ENCODE results near the gene MVD. TPM values are rescaled to one million over a fixed set of nuclear protein-coding genes. Genes with fewer than 3 reads are reported as not detected.

Gene MVD
- total RNA-seq, 1 donor from 2014 or later: 25.3 TPM

DNA sequence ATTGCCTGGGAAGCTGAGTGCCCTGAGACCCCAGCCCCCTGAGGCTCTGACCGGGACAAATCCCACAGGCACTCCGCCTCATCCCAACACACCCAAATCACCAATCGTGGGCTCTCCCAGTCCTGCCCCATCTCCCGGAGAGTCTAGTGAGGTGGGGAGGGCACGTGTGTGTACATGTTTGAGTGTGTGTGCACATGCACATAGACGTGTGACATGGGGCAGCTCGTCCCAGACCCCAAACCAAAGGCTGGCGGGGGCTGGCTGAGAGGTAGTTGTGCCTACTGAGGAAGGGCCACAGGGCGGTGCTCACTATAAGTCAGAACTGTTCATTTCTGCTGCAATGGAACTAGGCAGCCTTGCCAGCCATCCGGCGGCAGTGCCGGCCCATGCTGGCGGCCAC lies 14.8 kb upstream of the MVD start:
- no peak overlapping the region for H3K4me3 ChIP-seq
- H3K27me3 ChIP-seq (ENCODE audit: low read depth): peaks cover 37% of the 10 kb centered on the region
- intact Hi-C loops (cut with micrococcal nuclease): no loop called here
- TF ChIP-seq, protein P1, sequence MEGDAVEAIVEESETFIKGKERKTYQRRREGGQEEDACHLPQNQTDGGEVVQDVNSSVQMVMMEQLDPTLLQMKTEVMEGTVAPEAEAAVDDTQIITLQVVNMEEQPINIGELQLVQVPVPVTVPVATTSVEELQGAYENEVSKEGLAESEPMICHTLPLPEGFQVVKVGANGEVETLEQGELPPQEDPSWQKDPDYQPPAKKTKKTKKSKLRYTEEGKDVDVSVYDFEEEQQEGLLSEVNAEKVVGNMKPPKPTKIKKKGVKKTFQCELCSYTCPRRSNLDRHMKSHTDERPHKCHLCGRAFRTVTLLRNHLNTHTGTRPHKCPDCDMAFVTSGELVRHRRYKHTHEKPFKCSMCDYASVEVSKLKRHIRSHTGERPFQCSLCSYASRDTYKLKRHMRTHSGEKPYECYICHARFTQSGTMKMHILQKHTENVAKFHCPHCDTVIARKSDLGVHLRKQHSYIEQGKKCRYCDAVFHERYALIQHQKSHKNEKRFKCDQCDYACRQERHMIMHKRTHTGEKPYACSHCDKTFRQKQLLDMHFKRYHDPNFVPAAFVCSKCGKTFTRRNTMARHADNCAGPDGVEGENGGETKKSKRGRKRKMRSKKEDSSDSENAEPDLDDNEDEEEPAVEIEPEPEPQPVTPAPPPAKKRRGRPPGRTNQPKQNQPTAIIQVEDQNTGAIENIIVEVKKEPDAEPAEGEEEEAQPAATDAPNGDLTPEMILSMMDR (IDR thresholded peaks at IDR 0.05; ENCODE audit: borderline replicate concordance): no peak
- H3K36me3 ChIP-seq: no peaks in the 10 kb centered on the region
- no peaks in the 10 kb centered on the region for H3K9me3 ChIP-seq (replicated peaks)
- no peak for DNase-seq
- H3K4me1 ChIP-seq: peaks cover 37% of the 10 kb centered on the region
- no peak overlapping the region for H3K27ac ChIP-seq (replicated peaks)

DNA sequence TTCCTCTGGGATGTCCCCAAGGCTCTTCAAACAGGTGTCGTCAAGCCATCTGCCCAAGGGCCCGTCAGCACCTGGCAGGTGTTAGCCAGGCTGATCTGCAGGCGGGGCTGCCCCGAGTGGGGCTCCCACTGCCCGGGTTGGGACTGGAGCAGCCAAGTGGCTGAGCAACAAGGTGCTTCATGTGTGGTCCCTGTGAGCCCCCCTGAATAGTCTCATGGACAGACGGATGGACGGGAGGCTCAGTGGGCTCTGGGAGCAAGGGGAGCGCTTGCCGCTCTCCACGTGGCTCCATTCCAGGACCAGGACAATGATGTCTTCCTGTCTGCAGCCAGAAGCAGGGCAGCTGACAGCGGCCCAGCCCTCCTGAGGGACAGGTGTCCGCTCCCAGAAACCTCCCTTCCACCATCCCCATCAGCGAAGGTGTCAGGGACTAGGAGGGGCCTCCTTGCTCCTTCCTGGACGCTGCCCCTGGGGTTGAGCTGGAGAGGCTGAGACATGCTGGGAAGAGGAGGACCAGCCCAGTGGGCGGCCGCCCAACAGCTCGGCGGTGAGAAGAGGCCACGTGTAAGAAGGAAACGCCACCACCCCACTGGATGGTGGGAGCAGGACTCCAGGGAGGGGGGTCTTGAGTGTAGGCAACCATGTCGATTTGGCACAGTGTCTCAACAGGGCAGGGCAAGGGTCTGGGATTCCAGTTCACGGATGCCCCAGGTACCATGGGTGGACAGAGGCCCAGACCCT lies 13.8 kb upstream of the MVD start:
- TF ChIP-seq, protein P1 (IDR thresholded peaks at IDR 0.05; ENCODE audit: borderline replicate concordance): no peak
- Histone ChIP-seq H3K9me3 (replicated peaks) (no peaks in the 10 kb centered on the region), H3K27me3 (ENCODE audit: low read depth) (peaks cover 28% of the 10 kb centered on the region), H3K4me1 (peaks cover 48% of the 10 kb centered on the region), H3K36me3 (no peaks in the 10 kb centered on the region), H3K27ac (replicated peaks) (no peak overlapping the region), H3K4me3 (no peak overlapping the region)
- intact Hi-C loops (cut with micrococcal nuclease): no loop called here
- DNase-seq: no peak

DNA sequence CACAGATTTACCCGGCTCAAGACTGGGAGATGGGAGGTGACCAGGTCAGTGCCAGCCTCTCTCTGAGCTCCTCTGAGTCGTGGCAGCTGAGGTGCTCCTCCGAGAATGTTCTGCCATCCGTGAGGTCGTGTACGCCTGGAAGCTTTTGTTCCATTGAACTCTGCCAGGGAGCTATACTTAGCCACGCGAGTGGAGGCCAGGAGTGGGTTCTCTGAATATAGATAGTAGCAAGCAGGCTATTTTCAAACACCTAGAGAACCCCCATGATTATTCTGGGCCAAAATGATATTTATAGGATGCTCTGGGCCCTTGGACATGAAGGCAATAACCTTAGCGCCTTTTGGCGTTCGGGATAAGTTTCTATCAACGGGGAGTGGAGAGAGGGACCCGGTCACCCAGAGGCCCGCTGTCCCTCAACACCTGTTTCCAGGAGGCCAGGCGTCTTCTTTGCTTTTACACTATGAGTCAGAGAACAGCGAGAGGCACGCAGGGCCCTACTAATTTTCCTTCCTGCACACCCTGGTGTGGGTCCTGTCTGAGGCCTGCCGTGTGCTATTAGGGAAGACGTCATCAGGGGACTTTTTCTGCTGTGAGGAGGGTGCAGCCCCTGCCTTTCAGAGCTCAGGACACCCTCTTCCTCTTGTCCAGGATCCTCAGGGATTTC lies 11.0 kb upstream of the MVD start:
- Histone ChIP-seq H3K27ac (replicated peaks) (peak overlapping the region; percentile 87), H3K27me3 (ENCODE audit: low read depth) (peaks cover 9% of the 10 kb centered on the region), H3K9me3 (replicated peaks) (no peaks in the 10 kb centered on the region), H3K4me3 (peak overlapping the region; percentile 9), H3K4me1 (peaks cover 52% of the 10 kb centered on the region), H3K36me3 (no peaks in the 10 kb centered on the region)
- TF ChIP-seq, protein P1 (IDR thresholded peaks at IDR 0.05; ENCODE audit: borderline replicate concordance): no peak
- intact Hi-C loops (cut with micrococcal nuclease): no loop called here
- peak; percentile 61 for DNase-seq

DNA sequence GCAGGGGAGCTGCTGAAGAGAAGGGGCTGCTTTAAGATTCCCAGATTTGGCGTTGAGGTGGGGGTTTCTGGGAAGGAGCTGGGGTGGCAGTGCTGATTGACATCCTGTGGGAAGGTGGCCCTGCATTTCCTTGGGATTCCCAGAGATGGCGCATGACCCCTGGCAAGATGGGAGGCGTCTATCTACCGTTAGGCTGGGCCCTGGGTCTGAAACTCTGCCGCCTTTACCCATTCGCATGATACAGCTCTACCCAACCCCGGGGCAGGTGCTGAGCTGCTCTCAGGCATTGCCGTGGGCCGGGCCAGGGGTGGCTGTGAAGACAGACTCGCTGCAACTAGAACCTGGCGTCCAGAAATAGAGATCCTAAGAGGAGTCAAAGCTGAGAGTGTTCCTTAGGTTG lies 9.9 kb upstream of the MVD start:
- TF ChIP-seq, protein P1 (IDR thresholded peaks at IDR 0.05; ENCODE audit: borderline replicate concordance): peak; percentile 27
- H3K27ac ChIP-seq (replicated peaks): peak overlapping the region; percentile 87
- H3K36me3 ChIP-seq: no peaks in the 10 kb centered on the region
- no peaks in the 10 kb centered on the region for H3K27me3 ChIP-seq (ENCODE audit: low read depth)
- H3K4me1 ChIP-seq: peaks cover 47% of the 10 kb centered on the region
- DNase-seq: no peak
- H3K4me3 ChIP-seq: no peak overlapping the region
- intact Hi-C loops (cut with micrococcal nuclease): no loop called here
- H3K9me3 ChIP-seq (replicated peaks): no peaks in the 10 kb centered on the region

DNA sequence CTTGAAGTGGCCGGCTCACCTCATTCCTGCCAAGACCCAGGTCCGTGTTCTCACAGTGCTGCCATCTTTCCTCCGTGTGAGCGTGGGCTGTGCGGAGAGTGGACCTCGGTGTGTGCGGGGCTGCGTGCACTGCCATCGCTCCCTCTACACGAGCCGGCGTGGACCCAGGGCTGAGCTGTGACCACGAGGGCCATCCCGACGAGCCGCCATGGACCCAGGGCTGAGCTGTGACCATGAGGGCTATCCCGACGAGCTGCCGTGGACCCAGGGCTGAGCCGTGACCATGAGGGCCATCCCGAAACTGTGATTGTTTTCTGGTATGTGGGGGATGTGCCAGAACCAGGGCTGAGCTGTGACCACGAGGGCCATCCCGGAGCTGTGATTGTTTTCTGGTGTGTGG lies 8.9 kb upstream of the MVD start:
- Histone ChIP-seq H3K36me3 (no peaks in the 10 kb centered on the region), H3K4me3 (no peak overlapping the region), H3K9me3 (replicated peaks) (no peaks in the 10 kb centered on the region), H3K27me3 (ENCODE audit: low read depth) (no peaks in the 10 kb centered on the region), H3K4me1 (peaks cover 50% of the 10 kb centered on the region), H3K27ac (replicated peaks) (peak overlapping the region; percentile 87)
- DNase-seq: no peak
- TF ChIP-seq, protein P1 (IDR thresholded peaks at IDR 0.05; ENCODE audit: borderline replicate concordance): no peak
- intact Hi-C loops (cut with micrococcal nuclease): no loop called here
